HL-60 (cell line): ENCODE data around the gene MTNR1A.

Experiments used
- CTCF ChIP-seq: IDR thresholded peaks from one replicate; pipeline ENCODE4 v1.5.1; 2011; ENCODE audit warnings: low read length, control low read depth, inconsistent platforms; ENCODE audit not compliant: insufficient read depth
- GABPA ChIP-seq: IDR thresholded peaks from 2 replicates; pipeline ENCODE4 v1.6.1; 2012; ENCODE audit warnings: low read depth
- POLR2AphosphoS5 ChIP-seq: IDR thresholded peaks from 2 replicates; pipeline ENCODE4 v1.6.1; 2012; ENCODE audit warnings: low read depth
- REST ChIP-seq: IDR thresholded peaks from 2 replicates; pipeline ENCODE4 v1.6.1; 2012; ENCODE audit warnings: low read depth; ENCODE audit not compliant: insufficient replicate concordance

DNA sequence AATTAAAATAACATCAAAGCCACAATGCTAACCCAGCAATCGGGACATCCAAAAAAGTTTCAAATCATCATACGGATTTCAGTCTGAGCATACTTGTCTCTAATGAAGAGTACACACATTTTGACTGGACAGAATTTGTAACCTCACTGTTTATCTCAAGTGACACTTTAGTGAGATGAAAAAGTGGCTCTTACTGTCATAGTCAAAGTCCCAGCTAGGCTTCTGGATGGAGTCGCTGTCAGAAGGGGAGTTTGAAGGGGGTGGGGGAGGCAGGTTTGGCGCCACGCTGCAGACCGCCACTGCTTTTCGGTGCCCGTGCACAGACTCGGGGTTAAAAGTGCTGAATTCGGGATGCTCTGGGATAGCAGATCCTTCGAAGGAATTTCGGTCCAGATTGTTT lies 41.0 kb upstream of the MTNR1A start:
- TF ChIP-seq CTCF (no peak), POLR2AphosphoS5 (no peak), REST (no peak), GABPA (no peak)
